ENCODE data around the gene KRT12.
"Not testable (repeated sequence)": the region's sequence is repeated elsewhere in the genome, so short reads cannot be mapped to it uniquely, and the experiment has no call there.

The KRT12 gene

DNA sequence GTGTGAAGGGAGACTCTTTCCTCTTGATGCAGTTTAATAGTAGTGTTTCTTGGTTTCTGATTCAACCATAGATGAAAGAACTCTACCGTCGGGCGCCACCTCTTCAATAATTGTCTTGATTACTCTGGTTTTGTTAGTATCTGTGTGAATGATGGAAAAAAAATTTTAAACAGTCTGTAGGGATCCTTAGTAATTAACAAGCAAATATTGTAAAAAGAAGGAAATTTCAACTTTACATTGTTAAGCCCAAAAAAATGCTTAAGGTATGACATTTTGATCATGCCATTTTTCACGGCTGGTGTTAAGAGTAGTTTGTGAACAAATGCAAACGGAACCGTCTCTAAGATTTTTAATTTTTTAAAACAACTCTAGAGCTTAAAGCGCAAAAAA lies 48.7 kb downstream of the KRT12 start:
- TF ChIP-seq, protein P1, sequence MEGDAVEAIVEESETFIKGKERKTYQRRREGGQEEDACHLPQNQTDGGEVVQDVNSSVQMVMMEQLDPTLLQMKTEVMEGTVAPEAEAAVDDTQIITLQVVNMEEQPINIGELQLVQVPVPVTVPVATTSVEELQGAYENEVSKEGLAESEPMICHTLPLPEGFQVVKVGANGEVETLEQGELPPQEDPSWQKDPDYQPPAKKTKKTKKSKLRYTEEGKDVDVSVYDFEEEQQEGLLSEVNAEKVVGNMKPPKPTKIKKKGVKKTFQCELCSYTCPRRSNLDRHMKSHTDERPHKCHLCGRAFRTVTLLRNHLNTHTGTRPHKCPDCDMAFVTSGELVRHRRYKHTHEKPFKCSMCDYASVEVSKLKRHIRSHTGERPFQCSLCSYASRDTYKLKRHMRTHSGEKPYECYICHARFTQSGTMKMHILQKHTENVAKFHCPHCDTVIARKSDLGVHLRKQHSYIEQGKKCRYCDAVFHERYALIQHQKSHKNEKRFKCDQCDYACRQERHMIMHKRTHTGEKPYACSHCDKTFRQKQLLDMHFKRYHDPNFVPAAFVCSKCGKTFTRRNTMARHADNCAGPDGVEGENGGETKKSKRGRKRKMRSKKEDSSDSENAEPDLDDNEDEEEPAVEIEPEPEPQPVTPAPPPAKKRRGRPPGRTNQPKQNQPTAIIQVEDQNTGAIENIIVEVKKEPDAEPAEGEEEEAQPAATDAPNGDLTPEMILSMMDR (IDR thresholded peaks at IDR 0.05; ENCODE audit: control extremely low read depth, extremely low read depth, low read depth, missing control alignments): no peak
- POLR2A ChIA-PET: interaction anchor here (1.0 to 1.1 kb wide), 2 partner anchors 9 to 870 kb away, joined by 3 read pairs; no protein-coding TSS in a partner anchor
- CTCF ChIA-PET: interaction anchor here (0.7 to 3.3 kb wide), 8 partner anchors 9 to 848 kb away, joined by 3 to 17 read pairs (median 4); no protein-coding TSS in a partner anchor
- no peak for DNase-seq (ENCODE audit: extremely low spot score)

- TF ChIP-seq, protein P1 (IDR thresholded peaks at IDR 0.05; ENCODE audit: control extremely low read depth, extremely low read depth, low read depth, missing control alignments): no peak
- DNase-seq (ENCODE audit: extremely low spot score): no peak
- ChIA-PET POLR2A (interaction anchor here (0.9 kb wide), 1 partner anchor 877 kb away, joined by 3 read pairs; no protein-coding TSS in a partner anchor), CTCF (interaction anchor here (1.4 kb wide), 1 partner anchor 846 kb away, joined by 4 read pairs; no protein-coding TSS in a partner anchor)
Observed at GRCh38 chr17:40817103-40817682, 49.8 kb downstream of the KRT12 start.

DNA sequence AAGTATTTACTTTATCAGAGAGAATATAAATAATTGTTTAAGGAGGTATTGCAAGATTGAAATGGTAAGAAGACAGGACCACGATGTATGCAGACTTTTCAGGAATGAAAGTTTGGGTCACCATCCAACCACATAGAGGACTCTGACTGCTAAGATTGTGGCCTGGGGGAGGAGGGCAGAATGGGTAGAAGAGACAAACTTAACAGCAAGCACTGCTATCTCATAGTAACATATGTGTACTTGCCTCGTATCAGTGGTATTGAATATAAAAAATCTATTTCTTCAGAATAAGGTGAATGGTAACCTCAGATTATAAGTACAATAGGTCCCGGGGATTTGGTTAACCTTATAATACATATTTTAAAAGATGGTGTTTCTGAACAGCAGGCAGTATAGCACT lies 50.5 kb downstream of the KRT12 start:
- TF ChIP-seq, protein P1 (IDR thresholded peaks at IDR 0.05; ENCODE audit: control extremely low read depth, extremely low read depth, low read depth, missing control alignments): no peak
- ChIA-PET CTCF (interaction anchor here (1.3 to 1.4 kb wide), 2 partner anchors 12 to 846 kb away, joined by 4 to 5 read pairs; no protein-coding TSS in a partner anchor), POLR2A (no interaction called here)
- no peak for DNase-seq (ENCODE audit: extremely low spot score)

DNA sequence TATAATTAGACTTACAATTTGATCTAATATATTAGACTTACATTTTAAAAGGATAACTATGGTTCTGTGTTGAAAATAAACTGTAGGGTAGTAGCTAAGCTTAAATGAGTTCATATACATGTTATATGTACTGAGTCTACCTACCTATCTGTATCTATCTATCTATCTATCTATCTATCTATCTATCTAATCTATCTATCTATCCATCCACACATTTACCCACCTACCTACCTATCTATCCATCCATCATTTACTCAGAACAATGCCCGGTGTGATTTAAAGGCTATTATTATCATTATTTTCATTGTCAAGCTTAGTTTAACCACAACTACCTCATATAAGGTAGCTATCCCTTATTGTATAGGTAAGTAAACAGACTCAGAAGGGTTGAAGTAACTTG lies 51.6 kb downstream of the KRT12 start:
- ChIA-PET CTCF (interaction anchor here (1.1 to 1.3 kb wide), 2 partner anchors 11 to 18 kb away, joined by 3 to 5 read pairs; no protein-coding TSS in a partner anchor), POLR2A (no interaction called here)

DNA sequence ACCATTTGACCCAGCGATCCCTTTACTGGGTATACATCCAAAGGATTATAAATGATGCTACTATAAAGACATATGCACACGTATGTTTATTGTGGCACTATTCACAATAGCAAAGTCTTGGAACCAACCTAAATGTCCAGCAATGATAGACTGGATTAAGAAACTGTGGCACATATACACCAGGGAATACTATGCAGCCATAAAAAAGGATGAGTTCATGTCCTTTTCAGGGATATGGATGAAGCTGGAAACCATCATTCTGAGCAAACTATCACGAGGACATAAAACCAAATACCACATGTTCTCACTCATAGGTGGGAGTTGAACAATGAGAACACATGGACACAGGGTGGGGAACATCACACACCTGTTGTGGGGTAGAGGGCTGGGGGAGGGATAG lies 52.4 kb downstream of the KRT12 start:
- CTCF ChIA-PET; POLR2A ChIA-PET; DNase-seq (ENCODE audit: extremely low spot score): not testable (repeated sequence)

More for the DNA sequence above, 51.6 kb downstream of the KRT12 start:
- DNase-seq (ENCODE audit: extremely low spot score): no peak
- TF ChIP-seq, protein P1 (IDR thresholded peaks at IDR 0.05; ENCODE audit: control extremely low read depth, extremely low read depth, low read depth, missing control alignments): no peak

DNA sequence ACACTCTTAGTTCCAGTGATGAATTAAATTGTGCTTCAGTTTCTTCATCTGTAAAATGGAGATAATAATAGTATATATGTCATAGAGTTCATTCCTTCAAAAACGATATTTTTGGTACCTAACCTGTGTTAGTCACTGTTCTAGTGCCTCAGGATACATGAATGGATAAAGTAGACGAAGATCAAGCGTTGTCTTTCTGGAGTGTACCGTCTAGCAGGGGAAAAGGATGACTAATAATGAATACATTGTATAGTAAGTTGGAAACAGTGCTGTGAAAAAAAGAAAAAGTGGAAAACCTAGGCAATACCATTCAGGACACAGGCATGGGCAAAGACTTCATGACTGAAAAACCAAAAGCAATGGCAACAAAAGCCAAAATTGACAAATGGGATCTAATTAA lies 53.2 kb downstream of the KRT12 start:
- CTCF ChIA-PET: no interaction called here
- DNase-seq (ENCODE audit: extremely low spot score): no peak
- POLR2A ChIA-PET: no interaction called here
- TF ChIP-seq, protein P1 (IDR thresholded peaks at IDR 0.05; ENCODE audit: control extremely low read depth, extremely low read depth, low read depth, missing control alignments): no peak

DNA sequence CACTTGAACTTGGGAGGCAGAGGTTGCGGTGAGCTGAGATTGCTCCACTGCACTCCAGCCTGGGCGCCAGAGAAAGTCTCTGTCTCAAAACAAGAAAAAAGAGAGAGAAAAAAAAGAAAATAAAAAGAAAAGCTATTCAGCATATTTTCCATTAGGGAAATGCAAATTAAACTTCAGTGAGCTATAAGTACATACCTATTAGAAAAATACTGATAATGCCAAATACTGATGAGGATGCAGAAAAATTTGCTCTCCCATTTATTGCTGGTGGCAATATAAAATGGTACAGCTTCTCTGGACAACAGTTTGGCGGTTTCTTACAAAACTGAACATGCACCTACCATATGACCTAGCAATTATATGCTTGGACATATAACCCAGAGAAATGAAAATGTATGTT lies 54.4 kb downstream of the KRT12 start:
- TF ChIP-seq, protein P1 (IDR thresholded peaks at IDR 0.05; ENCODE audit: control extremely low read depth, extremely low read depth, low read depth, missing control alignments): no peak
- DNase-seq (ENCODE audit: extremely low spot score): no peak
- CTCF ChIA-PET: interaction anchor here (1.4 kb wide), 1 partner anchor 10 kb away, joined by 3 read pairs; the partner anchor contains the start of gene KRT10
- POLR2A ChIA-PET: no interaction called here

All from GM10248 (cell line).